GM19324 (cell line): ENCODE data around the gene ARHGAP6.

Experiments
- ATAC-seq: cut with Tn5 transposase; IDR thresholded peaks from one replicate; pipeline ENCODE4 v1.9.1; 2021; ENCODE audit warnings: mild to moderate bottlenecking, moderate library complexity; ENCODE audit not compliant: unreplicated experiment, low FRiP score

Gene ARHGAP6

DNA sequence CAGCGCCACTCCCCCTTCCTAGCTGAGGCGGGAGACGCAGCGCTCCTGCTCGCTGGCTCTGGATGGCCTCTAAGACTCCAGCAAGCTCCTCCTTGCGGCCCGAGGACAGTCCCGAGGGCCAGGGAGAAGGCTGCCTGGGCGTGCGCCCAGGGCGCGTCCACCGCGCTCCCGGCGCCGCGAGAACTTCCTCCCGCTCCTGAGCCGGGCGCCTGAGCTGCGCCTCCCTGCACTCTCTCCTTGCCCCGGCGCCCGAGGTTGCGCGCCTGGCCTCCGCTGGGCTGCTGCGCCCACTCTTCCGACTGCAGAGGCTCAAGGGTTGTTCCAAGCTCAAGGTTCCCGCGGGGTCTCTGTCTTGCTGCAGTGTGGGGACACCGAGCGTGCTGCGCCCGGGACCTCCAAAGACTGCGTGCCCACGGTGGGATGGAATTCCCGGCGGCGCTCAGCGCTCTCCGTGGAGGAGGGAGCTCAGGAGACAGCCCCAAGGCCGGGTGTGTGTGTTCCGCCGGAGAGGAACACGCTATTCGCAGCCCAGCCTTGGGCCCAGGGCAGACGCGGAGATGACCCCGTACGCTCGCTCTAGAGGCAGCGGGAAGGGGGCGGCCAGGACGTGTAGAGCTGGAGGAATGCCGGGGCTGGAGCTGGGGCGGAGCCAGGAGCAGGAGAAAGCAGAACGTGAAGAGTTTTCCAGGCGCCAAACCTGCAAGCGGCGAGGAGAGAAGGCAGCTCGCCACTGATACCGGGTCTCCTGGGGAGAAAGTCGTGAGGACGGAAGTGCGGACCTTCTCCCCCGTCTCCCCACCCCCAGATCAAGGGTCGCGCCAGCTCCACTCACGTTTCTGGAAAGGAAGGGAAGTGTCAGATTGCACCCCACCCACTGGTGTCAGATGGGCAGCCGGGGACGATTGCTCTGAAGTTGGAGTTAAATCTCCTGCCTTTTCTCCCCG lies at the start of gene ARHGAP6:
TSS of gene ARHGAP6 (minus strand) at position 753 of the 944 bp plus-strand sequence. CDS start 1,092 bp downstream, outside the sequence.
- no peak for ATAC-seq

DNA sequence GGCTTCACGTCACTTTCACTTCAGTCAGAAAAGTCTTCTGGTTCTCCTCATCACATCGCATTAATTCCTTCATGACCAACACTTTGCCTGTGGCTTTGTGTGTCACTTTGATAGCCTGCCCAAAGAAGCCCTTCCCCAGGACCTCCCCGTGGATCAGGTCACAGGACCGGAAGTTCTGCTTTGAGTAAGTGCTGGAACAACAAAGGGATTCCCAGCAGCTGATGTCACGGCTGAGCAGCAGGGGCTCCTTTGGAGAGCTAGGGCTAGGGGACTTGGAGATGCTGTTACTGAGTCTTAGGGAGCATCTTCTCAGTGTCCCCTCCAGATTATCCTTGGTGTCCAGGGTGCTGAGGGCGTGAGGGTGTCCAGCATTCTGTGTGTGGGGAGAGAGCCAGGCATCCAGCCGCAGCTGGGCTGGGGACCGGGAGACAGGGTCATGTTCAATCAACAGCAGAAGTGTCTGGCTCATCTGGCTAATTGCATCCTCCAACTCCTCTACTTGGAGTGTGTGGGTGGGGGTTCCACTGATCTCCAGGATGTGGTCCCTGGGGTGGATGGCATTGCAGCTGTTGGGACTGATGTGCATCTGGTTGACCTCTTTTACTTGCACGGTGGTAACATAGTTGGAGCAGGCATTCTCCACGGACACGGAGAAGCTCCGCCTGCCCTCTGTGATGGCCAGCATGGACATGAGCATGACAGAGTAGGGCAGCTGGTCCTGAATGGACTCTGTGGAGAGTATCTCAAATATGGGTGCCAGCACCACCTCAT lies 39.2 kb upstream of the ARHGAP6 start:
- no peak for ATAC-seq

DNA sequence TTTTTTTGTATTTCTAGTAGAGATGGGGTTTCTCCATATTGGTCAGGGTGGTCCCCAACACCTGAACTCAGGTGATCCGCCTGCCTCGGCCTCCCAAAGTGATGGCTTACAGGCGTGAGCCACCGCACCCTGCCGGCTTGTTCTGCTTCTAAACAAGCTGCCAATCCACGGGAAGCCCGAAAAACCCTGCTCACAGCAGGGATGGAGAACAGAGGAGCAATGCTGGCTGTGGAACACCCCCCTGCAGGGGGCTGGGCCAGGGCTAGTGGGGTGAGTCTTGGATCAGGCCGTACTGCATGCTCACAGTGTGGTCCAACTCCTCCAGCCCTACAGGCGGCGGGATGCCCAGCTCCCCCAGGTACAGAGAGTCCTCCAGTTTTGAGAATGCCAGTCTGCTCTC lies 38.1 kb upstream of the ARHGAP6 start:
- no peak for ATAC-seq

DNA sequence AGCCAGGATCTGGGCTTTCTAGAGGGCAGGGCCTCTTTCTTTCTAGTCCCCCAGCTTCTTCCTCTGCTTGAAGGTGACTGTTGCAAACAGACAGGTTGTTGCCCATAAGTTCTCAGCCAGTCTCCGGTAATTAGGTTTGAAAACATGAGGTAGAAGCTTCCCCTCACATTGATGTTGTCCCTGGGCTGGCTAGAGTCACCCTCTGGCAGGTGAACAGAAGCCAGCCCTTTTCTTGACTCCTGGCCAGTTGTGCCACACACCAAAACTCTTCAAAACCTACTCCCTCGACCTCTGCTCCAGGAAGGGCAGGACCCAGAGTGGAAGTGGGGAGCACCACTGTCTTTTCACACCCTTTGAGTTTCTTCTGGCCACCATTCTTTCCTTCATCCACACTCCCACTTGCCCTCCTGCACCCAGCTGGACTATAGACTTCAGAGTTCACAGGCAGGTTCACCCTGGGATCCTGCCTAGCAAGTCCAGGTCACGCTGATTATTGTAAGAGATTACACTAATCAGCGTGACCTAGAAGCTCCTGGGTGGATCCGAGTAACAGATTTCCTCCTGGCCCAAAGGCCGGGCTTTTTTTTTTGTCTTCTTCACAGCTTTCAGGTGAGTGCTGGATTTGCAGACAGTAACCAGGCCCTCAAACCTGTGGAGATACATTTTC lies 37.4 kb upstream of the ARHGAP6 start:
- ATAC-seq, result no peak

DNA sequence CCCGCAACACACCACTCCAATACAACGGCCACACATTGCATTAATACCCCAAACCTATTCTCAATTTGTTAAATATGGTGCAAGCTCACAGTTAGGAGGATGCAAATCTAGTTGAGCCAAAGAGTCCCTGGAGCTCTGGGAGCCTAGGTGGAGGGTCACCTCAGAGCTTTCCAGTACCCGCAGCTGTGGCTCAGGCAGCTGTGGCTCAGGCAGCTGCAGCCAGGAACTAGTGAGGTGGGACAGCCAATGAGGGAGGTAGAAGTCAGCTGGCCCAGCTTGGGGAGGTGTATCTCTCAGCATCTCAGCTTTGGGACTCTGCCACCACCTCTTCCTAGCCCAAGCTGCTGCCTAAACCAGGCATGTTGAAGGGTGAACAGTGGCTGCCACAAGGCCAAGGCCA lies 36.7 kb upstream of the ARHGAP6 start:
- no peak for ATAC-seq

GRCh38 chrX:11698702-11699101 lies 33.0 kb upstream of the ARHGAP6 start:
- ATAC-seq, result no peak

DNA sequence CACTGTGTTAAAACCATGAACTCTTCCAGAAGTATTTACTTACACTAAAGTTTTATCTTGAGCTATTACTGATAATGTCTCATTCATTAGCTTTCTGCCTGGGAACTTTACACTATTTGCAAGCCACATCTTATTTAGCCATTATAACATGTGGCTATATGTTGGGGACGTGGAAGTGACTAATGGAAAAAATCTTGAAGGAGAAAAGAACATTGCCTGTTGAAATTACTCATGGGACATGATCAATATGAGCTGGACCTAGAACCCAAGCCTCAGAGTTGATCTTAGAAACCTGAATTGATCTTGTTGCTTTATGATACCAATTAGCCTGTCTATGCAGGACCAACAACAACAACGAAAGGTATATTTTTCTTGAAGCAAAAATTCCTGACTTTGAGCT lies 22.5 kb upstream of the ARHGAP6 start:
- ATAC-seq, result no peak

GRCh38 chrX:11687157-11687556 lies 21.4 kb upstream of the ARHGAP6 start:
- no peak for ATAC-seq

DNA sequence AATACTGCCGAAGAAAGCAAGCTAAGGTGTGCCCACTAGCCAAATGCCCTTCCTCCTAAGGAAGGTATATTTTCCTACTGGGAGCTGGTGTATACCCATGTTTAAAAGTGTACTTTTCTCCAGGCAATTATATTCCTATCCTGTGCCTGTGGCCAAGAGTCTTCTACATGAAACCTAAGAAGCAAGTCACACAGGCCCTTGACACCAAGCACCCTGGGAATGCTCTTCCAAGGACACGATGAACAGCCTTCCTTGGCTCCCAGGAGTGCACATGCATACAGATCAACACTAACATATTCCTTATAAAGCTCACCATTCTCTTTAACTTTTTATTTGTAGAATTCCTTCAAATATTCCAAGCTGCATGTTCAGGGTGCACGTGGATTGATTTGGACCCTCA lies 17.3 kb upstream of the ARHGAP6 start:
- no peak for ATAC-seq

- ATAC-seq, result no peak
Observed at GRCh38 chrX:11678158-11678557, 12.4 kb upstream of the ARHGAP6 start.

DNA sequence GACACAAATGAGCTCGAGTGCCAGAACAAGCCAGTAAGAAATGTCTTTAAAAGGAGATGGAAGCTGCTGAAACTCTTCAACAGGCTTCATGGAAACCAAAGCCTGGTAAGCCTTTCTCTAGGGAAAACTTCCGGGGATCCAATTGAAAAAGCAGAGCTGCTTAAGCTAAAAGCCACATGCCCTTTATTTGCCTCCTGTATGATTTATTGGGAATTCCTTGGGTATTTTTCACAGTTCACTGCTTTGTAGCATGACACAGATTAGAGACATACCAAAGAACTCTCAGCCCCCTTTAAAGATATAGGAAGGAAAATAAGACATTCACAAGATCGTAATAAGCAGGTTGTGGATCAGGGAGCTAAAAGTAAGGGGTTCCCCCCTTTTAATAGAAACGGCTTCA lies 6.5 kb upstream of the ARHGAP6 start:
- ATAC-seq, result no peak

- no peak for ATAC-seq
Observed at GRCh38 chrX:11670316-11670715, 4.6 kb upstream of the ARHGAP6 start.

DNA sequence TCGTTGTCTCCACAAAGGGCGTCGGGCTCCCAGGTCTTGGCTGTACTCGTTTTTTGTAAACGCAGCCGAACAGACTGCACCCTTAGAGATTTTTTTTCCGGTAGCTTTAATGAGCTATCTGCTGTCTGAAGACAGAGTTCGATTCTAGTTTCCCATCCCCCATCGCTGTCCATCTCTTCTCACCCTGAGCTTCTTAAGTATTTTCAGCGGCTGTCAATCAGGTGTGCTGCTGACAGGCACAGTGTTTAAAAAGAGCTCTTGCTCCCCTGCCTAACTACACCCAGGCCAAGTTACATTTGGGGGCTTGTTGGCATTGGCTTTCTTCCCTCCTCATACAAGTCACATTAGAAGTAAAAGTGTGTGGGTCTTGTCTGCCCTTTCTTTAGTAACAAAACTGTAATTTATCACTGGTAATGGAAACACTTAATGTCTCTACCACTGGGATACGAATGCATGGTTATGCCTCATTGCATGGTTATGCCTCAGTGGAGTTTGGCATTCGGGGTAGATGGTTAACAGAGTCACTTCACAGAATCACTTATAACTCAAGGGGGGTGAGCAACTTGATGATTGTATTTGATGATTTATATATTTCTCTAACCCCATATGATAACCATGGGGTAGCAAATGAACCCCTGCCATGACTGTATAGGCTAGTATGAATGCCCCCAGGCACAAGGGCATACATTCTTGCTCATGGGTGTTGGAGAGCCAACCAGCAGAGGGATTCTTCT lies 1.4 kb upstream of the ARHGAP6 start:
- no peak for ATAC-seq

DNA sequence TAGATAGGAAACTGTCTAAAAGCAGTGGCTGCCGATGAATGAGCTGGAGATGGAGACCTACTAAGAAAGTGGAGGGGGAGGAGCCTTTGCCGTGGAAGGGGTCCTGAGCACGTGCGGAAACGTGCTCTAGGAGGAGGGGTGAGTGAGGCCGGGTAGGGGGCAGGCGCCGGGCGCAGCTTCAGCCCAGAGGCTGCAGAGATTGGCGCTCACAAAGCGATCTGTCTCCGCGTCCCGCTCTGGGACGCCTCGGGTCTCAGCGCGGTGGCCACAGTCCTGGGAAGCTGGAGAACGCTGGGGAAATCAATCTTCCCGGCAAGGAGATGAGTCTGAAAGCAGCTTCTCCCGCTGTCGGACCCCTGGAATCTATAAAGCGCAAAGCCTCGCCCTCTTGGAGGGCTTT lies 444 bp upstream of the ARHGAP6 start:
- ATAC-seq, result no peak

- ATAC-seq, result no peak
Observed at GRCh38 chrX:11664211-11665167, 1.2 kb downstream of the ARHGAP6 start.

DNA sequence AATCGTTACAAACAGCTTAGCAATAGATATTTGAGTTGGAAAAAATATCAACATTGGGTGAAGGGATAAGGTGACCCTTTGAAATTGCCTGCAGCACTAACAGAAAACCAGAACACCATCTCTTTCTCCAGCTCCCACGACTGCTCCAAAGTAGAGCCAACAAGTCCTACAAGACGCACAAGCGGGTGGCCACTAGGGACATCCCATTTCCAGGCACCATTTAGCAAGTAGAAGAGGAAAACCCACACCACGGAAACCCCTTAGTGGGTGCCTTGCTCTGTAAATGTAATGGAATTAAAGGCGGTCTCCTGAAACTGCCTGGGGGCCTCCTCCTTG lies 1.9 kb downstream of the ARHGAP6 start:
- ATAC-seq, result no peak

DNA sequence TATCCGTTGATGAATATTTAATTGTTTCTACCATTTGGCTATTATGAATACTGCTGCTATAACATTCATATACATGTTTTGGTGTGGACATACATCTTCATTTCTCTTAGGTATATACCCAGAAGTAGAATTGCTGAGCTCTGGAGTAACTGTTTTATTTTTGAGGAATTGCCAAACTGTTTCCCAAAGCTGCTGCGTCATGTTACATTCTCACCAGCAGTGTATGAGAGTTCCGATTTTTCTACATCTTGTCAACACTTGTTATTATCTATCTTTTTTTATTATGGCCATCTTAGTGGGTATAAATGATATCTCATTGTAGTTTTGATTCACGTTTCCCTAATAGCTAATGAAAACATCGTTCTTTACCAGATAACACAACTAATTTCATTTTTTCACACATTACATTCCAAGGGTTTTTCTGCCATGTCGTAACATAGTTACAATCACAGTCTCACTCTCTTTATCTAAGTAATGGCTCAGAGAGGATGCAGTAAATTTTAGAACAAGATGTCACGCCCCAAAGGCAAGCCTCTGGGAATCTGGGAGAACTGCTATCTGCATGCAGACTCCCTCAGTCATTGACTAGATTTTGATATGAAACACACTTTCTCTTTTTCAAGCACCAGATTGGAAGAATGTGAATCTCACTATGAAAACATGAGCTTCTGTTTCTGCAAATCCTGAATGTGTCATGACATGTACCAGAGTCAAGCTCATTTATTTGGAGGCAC lies 10.3 kb downstream of the ARHGAP6 start:
- no peak for ATAC-seq

- no peak for ATAC-seq
Observed at GRCh38 chrX:11648705-11649519, 16.8 kb downstream of the ARHGAP6 start.
